Ecto neural progenitor cell (in vitro differentiated cells): ENCODE results near the gene CELSR2.
"Not testable (repeated sequence)": the region's sequence is repeated elsewhere in the genome, so short reads cannot be mapped to it uniquely, and the experiment has no call there.

Source experiments
- DNase-seq: peaks from one replicate; pipeline ENCODE4 v3.0.0-alpha.2; 2018; ENCODE audit warnings: low spot score

Gene CELSR2, protein sequence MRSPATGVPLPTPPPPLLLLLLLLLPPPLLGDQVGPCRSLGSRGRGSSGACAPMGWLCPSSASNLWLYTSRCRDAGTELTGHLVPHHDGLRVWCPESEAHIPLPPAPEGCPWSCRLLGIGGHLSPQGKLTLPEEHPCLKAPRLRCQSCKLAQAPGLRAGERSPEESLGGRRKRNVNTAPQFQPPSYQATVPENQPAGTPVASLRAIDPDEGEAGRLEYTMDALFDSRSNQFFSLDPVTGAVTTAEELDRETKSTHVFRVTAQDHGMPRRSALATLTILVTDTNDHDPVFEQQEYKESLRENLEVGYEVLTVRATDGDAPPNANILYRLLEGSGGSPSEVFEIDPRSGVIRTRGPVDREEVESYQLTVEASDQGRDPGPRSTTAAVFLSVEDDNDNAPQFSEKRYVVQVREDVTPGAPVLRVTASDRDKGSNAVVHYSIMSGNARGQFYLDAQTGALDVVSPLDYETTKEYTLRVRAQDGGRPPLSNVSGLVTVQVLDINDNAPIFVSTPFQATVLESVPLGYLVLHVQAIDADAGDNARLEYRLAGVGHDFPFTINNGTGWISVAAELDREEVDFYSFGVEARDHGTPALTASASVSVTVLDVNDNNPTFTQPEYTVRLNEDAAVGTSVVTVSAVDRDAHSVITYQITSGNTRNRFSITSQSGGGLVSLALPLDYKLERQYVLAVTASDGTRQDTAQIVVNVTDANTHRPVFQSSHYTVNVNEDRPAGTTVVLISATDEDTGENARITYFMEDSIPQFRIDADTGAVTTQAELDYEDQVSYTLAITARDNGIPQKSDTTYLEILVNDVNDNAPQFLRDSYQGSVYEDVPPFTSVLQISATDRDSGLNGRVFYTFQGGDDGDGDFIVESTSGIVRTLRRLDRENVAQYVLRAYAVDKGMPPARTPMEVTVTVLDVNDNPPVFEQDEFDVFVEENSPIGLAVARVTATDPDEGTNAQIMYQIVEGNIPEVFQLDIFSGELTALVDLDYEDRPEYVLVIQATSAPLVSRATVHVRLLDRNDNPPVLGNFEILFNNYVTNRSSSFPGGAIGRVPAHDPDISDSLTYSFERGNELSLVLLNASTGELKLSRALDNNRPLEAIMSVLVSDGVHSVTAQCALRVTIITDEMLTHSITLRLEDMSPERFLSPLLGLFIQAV (N-terminal part only)

DNA sequence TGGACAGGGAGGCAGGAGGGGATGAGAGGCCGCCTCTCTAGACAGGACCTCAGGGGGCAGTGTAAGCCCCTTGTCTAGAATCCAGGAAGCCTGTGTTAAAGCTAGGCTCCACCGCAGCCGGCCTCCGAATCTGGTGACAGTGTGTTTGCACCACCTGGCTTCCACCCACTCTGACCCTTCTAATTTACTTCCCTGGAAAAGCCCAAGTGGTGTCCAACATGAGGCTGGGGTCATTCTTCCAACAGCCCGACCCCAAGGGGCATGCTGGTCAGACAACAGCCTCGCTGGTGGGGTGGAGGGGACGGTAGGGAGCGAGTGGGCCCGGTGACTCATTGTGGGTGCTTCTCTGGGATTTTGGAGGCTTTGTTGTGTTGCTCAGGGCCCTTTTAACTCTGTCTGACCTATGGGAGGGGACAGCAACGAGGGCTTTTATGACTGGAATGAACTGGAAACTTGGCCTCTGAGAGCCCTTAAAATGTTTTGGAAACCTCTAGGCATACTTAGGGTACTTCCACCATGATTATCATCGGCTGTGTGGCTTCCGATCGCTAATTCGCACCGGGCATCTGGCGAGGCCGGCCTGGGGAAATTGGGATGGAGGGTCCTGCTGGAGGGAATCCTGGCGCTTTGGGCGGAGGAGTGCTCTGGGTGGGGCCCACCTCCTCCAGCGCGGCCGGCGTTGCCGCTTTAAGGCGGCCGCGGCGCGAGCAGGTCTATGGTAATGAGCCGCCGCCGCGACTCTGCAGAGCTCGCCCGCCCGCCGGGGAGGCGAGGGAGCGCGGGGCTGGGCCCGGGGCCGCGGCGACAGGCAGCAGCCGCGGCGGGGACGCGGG lies at the start of gene CELSR2:
TSS of gene CELSR2 (plus strand) at position 743 of the 833 bp plus-strand sequence. CDS start 541 bp downstream, outside the sequence.
- DNase-seq = peak; percentile 86

DNA sequence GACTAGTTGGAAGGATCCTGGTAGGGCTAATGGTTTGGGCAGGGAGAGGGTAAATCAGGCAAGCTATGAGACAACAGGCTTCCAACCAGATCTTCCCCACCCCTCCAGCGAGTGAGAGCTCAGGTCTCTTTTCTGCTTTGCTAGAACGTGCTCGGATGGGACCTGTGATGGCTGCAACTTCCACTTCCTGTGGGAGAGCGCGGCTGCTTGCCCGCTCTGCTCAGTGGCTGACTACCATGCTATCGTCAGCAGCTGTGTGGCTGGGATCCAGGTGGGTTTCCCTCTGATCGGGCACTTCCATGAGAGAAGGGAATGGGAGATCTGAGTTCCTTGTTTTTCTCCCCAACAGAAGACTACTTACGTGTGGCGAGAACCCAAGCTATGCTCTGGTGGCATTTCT lies 49.6 kb upstream of the CELSR2 start:
- no peak for DNase-seq

DNA sequence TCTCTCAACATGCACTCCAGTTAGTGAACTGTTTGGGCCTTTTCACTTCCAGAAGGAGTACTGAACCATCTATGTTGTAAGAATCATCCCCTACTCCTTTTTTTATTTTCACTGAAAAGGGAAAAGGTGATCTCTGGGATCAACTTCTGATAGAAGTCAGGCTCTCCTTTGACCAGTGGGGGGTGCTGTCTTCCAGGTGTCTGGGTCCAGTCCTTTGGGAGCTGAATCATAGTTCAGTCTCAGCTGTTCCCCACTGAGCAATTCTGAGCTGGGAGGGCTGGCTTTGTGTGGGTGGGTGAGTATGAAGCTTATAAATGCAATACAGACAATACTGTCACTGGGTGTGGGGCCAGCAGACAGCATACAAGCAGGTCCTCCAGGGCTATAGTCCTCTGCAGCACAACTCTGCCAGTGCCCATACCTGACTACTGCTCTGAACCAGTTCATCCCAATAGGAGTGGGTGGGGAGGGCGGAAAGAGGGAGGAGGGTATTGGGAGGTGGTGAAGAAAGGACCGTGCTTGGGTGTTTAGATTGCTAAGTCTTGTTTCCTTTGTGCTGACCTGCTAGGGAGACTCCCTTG lies 48.1 kb upstream of the CELSR2 start:
- DNase-seq = peak; percentile 63

DNA sequence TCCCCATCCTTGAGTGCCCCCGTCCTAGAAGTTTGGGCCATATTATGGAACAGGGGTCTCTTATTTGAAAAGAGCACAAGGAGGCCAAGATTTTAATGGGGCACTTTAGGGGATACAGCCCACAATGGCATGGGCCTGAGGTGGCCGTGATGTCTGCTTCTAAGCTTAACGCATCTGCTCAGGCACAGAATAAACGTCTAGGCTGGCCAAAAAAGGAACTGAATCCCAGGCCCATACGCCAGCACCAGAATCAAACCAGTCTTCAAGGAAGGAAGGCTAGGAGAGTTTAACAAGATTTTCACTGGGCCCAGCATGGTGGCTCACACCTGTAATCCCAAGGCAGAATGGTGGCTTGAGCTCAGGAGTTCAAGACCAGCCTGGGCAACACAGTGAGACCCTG lies 44.9 kb upstream of the CELSR2 start:
- no peak for DNase-seq

DNA sequence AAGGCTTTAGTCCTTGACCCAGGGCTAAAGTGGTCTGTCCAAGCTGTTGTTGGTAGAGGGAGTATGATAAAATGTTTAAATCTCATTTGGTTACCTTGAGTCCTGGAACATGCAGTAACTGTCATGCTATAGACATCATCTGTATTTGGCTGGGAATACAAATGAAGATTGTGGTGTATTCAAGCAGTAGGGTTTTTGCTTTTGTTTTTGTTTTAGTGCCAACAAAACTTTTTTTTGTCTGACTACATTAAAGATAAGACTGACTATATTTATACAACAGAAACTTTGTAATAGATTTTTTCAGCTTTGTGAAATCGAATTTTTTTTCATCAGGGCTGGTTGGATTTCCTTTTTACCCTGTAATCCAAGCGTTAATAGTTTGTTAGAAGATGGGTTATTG lies 43.0 kb upstream of the CELSR2 start:
- DNase-seq = no peak

DNA sequence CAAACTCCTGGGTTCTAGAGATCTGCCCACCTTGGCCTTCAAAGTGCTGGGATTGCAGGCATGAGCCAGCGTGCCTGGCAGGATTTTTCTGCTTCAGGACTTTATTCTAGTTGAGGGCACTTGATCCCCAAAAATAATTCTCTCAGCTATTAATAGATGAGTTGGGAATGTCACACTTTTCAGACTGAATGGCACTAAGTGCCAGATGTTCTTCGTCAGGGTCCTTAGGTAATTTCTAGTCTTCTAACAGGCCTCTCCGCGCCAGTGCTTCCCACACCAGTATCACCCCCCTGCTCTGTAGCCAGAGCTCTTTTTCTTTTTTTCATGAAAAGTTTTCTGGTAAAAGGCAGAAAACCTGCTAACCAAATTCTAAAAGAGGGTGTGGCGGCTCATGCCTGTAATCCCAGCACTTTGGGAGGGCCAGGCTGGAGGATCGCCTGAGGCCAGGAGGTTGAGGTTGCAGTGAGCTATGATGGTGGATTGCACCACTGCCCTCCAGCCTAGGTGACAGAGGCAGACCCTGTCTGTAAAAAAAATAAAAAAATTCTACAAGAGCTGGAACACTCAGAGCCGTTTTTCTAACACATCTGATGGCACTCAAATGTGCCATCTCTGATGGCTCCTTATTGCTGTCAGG lies 41.8 kb upstream of the CELSR2 start:
- DNase-seq = no peak

- no peak for DNase-seq
These were observed 40.9 kb upstream of the CELSR2 start for GRCh38 chr1:109208394-109208793.

GRCh38 chr1:109208836-109209463 lies 40.4 kb upstream of the CELSR2 start:
- DNase-seq = no peak

DNA sequence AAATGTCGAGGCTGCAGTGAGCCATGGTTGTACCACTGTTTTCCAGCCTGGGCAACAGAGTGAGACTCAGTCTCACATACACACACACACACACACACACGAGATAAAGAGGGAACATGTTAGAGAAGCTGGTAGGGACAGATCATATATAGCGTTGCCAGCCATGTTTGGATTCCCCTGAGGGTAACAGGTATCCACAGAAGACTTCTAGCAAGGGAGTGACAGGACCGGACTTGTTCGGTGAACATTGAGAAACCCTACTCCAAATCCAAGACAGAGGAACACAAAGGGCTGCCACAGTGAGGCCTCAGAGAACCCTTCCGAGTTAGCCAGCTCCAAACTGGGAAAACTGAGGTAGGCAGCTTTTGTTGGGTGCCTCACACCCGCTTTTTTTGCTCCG lies 39.3 kb upstream of the CELSR2 start:
- no peak for DNase-seq

DNA sequence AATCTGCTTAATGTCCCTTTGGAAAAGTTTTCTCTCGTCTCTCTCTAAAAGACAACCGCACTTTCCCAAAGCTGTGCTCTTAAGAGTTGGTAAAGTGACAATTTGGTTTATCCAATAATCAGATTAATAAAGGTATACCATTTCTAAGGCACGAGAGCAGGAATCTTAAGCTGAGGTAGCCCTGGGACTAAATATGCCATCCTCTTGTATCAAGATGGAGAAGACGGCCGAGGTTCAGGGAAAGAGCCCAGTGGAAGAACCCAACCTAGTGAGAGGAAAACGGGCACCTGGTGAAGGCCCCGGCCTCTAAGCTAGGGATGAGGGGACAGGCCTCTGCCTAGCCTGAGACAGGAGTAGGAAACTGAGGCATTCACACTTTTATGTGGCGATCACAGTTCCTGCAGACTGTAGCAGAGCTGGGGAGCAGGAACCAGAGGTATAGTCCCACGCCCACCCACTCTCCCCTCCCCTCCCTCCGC lies 36.0 kb upstream of the CELSR2 start:
- DNase-seq = no peak

DNA sequence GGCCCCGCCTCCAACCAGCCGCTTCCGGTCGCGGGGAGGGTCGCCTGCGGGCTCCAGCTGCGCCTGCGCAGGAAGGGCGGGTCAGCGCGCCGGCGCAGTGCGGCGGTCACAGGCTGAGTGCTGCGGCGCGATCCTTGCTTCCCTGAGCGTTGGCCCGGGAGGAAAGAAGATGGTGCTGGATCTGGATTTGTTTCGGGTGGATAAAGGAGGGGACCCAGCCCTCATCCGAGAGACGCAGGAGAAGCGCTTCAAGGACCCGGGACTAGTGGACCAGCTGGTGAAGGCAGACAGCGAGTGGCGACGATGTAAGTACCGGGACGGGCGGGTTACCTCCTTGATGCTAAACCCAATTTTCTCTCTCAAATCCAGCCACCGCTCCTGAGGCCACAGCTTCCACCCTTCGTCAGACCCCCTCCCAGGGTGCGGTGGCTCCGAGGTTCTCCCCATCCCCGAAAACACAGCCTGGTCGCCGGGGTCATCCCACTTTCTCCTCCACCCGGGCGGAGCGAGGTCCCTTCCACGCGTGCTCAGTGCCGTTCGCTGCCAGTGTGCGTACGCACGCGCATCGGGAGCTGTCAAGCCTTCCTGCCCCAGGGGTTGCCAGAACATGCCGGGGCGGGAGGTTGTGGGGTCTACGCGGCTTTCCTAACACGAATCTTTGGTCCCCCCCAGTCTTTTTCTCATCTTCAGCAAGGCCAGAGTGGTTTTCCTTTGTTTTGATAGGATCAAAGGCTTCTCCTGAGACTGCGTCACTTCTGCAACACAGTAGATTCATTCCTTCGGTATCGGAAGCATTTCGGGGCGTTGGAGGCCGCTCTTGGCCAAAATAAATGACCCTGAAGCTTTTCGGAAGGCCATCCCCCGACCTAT lies 35.3 kb upstream of the CELSR2 start, which contains the start of gene SARS1:
TSS of gene SARS1 (plus strand) at position 95 of the 870 bp plus-strand sequence. CDS start at position 170, 75 bp downstream.
- DNase-seq = peak; percentile 94

DNA sequence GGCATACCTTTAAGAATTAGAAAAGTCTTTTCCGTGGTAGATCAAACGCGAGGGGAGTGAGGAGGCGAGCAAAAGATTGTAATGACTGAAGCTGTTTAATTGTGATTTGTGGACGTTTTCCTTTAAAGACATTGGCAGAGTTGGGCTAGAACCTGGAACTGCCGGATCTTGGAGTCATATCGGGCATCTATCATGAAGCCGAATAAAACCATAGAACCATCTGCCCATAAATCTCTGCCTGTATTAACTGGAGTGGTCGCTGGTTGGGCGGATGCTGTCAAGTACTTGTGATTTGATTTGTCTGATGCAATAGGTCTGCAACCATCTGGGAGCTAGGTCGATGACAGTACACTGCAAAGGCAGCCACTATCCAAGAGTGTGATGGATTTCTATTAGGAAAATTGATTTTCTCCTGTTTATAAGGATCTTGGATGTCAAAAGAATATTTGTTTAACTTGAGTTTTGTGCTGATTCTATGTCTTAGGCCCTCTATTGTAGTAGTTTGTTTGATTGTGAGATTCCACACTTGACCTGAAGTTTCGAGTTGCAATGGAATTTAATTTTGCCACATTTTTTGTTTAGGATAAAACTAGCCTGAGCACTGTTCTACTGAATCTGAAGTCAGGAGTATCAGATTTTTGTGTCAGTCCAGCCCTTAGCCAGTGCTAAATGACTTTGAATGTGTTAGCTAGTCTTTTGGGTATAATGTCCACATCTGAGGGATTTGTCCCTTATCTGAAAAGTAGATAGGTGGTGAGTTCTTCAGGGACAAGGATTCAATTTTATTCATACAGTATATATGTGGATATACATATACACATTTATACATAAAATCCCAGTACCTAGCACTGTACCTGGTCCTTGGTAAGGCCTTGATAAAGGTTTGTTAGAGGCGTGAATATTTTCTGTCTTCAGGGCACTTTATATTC lies 34.4 kb upstream of the CELSR2 start:
- no peak for DNase-seq

- DNase-seq = no peak
These were observed 32.7 kb upstream of the CELSR2 start for GRCh38 chr1:109216662-109217061.

DNA sequence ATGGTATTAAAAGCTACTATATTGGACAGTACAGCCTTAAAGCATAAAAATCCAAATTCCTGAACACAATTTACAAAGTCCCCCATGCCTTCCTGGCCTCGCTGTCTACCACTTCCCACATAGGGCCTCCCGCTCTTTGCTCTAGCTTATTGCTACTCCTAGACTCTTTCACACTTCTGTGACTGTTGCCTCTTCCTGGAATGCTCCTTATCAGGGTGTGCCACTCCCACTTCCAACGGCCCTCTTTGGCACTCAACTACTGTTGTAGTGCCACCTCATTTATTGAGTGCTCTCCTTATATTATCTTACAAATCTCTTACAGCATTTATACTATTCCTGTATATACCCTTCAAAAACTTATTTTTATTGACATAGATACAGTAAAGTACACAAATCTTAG lies 30.8 kb upstream of the CELSR2 start:
- DNase-seq = no peak

- not testable (repeated sequence) for DNase-seq
These were observed 28.1 kb upstream of the CELSR2 start for GRCh38 chr1:109221201-109221600.

GRCh38 chr1:109225308-109225707 lies 24.0 kb upstream of the CELSR2 start:
- no peak for DNase-seq

- DNase-seq = no peak
These were observed 23.5 kb upstream of the CELSR2 start for GRCh38 chr1:109225711-109226445.
